Subcutaneous abdominal adipose tissue (tissue), 5 donors: Measurements from ENCODE around the gene BCAS3.

Source experiments
- H3K27ac ChIP-seq: one replicate; pipeline ENCODE4 v1.7.0; 2013; ENCODE audit warnings: low read depth, mild to moderate bottlenecking, inconsistent platforms, low read length, moderate library complexity
- H3K27me3 ChIP-seq, 5 donors: one replicate each; pipeline ENCODE4 v1.7.0; 2013; ENCODE audit warnings: low read length in 5 of 5, inconsistent platforms in 1 of 5; ENCODE audit not compliant: control insufficient read depth in 5 of 5, insufficient read depth in 4 of 5
- H3K36me3 ChIP-seq, 5 donors: one replicate each; pipeline ENCODE4 v1.7.0; 2013; ENCODE audit warnings: low read length in 5 of 5; ENCODE audit not compliant: control insufficient read depth in 5 of 5, insufficient read depth in 5 of 5
- H3K4me1 ChIP-seq, 5 donors: one replicate each; pipeline ENCODE4 v1.7.0; 2013; ENCODE audit warnings: low read length in 5 of 5, mild to moderate bottlenecking in 3 of 5, moderate library complexity in 1 of 5; ENCODE audit not compliant: control insufficient read depth in 5 of 5, insufficient read depth in 5 of 5
- H3K4me3 ChIP-seq, 5 donors: one replicate each; pipeline ENCODE4 v1.7.0; 2013; ENCODE audit warnings: low read length in 5 of 5, low read depth in 1 of 5
- H3K9ac ChIP-seq, 5 donors: one replicate each; pipeline ENCODE4 v1.7.0; 2013; ENCODE audit warnings: low read length in 5 of 5, mild to moderate bottlenecking in 4 of 5, moderate library complexity in 3 of 5
- H3K9me3 ChIP-seq, 5 donors: one replicate each; pipeline ENCODE4 v1.7.0; 2013; ENCODE audit warnings: low read length in 5 of 5; ENCODE audit not compliant: control insufficient read depth in 5 of 5
- donor health status: healthy.
- donor health status: healthy.
- donor health status: healthy.
- donor health status: healthy.
- donor health status: healthy.

Gene BCAS3

DNA sequence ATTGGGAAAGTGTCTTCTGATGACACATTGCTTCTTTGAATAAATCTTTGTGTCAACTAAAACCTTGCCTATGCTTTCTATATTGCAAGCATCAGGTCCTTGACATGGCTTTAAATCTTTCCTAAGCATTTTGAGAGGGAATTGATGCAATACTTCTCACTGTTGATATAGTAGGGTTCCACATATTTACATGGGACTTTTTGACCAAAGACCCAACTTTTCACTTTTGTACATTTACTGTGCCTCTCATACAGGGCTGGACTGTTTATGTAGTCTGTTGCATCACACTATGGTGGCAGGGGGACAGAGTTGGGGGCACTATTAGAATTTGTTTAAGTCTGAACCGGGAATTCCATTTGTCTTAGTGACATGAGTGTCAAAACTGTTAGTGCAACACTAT is 413.4 kb downstream of the BCAS3 start:
- H3K4me1 ChIP-seq, result no peaks in the 10 kb centered on the region

GRCh38 chr17:61097781-61098180 is 420.1 kb downstream of the BCAS3 start:
- Histone ChIP-seq H3K9me3 (no peaks in the 10 kb centered on the region), H3K4me1 (no peaks in the 10 kb centered on the region), H3K36me3 (no peaks in the 10 kb centered on the region), H3K4me3 (no peak overlapping the region), H3K9ac (no peak overlapping the region), H3K27ac (no peak overlapping the region), H3K27me3 (no peaks in the 10 kb centered on the region)

More for the DNA sequence above, 413.4 kb downstream of the BCAS3 start:
- H3K27me3 ChIP-seq, result no peaks in the 10 kb centered on the region
- H3K4me3 ChIP-seq, result no peak overlapping the region
- peaks cover 0 to 12% (median 0%) of the 10 kb centered on the region in 5 donors for H3K36me3 ChIP-seq
- H3K9me3 ChIP-seq, result peaks cover 0 to 10% (median 4%) of the 10 kb centered on the region in 5 donors
- H3K9ac ChIP-seq, result no peak overlapping the region
- no peak overlapping the region for H3K27ac ChIP-seq

- no peaks in the 10 kb centered on the region for H3K27me3 ChIP-seq
- H3K36me3 ChIP-seq, result no peaks in the 10 kb centered on the region
- no peak overlapping the region for H3K27ac ChIP-seq
- no peak overlapping the region for H3K4me3 ChIP-seq
- H3K9ac ChIP-seq, result no peak overlapping the region
- no peaks in the 10 kb centered on the region for H3K9me3 ChIP-seq
- no peaks in the 10 kb centered on the region for H3K4me1 ChIP-seq
Observed at GRCh38 chr17:61106354-61106753, 428.7 kb downstream of the BCAS3 start.

GRCh38 chr17:61116577-61116976 is 438.9 kb downstream of the BCAS3 start:
- H3K4me3 ChIP-seq, result no peak overlapping the region
- H3K9me3 ChIP-seq, result peaks cover 2 to 8% (median 4%) of the 10 kb centered on the region in 5 donors
- H3K27ac ChIP-seq, result no peak overlapping the region
- no peaks in the 10 kb centered on the region for H3K27me3 ChIP-seq
- H3K4me1 ChIP-seq, result no peaks in the 10 kb centered on the region
- no peaks in the 10 kb centered on the region for H3K36me3 ChIP-seq
- no peak overlapping the region for H3K9ac ChIP-seq

- H3K9ac ChIP-seq, result no peak overlapping the region
- H3K27ac ChIP-seq, result no peak overlapping the region
- no peaks in the 10 kb centered on the region for H3K4me1 ChIP-seq
- H3K27me3 ChIP-seq, result no peaks in the 10 kb centered on the region
- H3K4me3 ChIP-seq, result no peak overlapping the region
- H3K9me3 ChIP-seq, result peaks cover 2 to 8% (median 4%) of the 10 kb centered on the region in 5 donors
- H3K36me3 ChIP-seq, result no peaks in the 10 kb centered on the region
Observed at GRCh38 chr17:61117983-61118382, 440.3 kb downstream of the BCAS3 start.

GRCh38 chr17:61118871-61119270 is 441.2 kb downstream of the BCAS3 start:
- H3K36me3 ChIP-seq, result no peaks in the 10 kb centered on the region
- H3K27me3 ChIP-seq, result no peaks in the 10 kb centered on the region
- no peak overlapping the region for H3K4me3 ChIP-seq
- H3K4me1 ChIP-seq, result no peaks in the 10 kb centered on the region
- peaks cover 2 to 8% (median 4%) of the 10 kb centered on the region in 5 donors for H3K9me3 ChIP-seq
- H3K9ac ChIP-seq, result no peak overlapping the region
- H3K27ac ChIP-seq, result no peak overlapping the region

GRCh38 chr17:61122326-61122913 is 444.8 kb downstream of the BCAS3 start:
- Histone ChIP-seq H3K4me3 (no peak overlapping the region), H3K9me3 (no peaks in the 10 kb centered on the region), H3K9ac (no peak overlapping the region), H3K27me3 (no peaks in the 10 kb centered on the region), H3K36me3 (no peaks in the 10 kb centered on the region), H3K27ac (no peak overlapping the region), H3K4me1 (peaks cover 0 to 8% (median 0%) of the 10 kb centered on the region in 5 donors)

DNA sequence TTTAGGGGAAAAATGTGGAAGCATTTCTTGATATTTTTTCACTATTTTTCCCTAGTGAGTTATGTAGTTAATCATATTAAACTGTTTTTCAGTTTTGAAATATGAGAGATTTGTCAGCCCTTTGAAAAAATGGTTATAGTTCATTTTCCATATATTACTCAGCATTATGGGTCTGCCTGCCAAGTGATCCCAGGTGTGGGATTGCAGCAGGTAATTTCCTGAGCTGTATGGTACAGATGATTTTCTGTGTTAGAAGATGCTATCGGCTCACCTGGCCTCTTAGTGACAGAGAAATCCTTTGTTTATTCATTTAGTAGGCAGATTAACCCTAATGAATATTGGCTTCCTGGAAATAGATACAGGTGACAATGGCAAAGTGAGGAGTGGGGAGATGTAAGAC is 446.9 kb downstream of the BCAS3 start:
- Histone ChIP-seq H3K9ac (no peak overlapping the region), H3K4me1 (peaks cover 5 to 23% (median 10%) of the 10 kb centered on the region in 5 donors), H3K27me3 (no peaks in the 10 kb centered on the region), H3K27ac (no peak overlapping the region), H3K4me3 (no peak overlapping the region), H3K9me3 (no peaks in the 10 kb centered on the region), H3K36me3 (no peaks in the 10 kb centered on the region)

DNA sequence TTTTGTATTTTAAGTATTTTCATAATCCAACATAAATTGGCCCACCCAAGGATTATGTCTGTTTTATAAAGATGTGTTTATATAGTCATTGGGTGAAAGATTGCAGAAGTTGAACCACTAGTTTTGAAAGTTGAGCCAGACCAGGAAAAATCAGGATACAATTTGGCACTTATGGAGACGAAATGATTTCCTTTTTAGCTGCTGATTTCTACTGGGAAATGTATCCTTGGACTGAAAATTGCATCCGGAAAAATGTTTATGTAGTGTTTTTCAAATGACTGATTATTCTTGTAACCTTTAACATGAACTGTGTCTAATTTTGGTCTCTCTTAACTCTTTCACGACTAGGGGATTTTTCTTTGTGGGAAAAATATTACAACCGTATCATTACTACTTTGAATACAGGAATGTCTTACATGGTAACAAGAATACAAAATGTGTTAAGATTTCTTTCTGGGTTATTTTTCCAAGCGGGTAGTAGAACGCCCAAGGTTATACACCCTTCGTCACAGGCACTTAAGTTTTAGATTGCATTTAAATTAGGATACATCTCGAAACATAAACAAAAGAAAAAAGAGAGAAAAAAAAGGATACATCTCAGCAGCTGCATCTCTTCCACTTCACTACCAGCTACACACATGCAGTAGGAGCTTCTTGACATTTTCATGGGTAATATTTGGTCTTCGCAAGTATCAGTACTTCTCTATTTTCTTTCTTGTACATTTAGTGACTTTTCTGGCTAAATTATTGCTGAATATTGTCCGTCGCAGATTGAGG is 449.0 kb downstream of the BCAS3 start:
- Histone ChIP-seq H3K4me3 (no peak overlapping the region), H3K27me3 (no peaks in the 10 kb centered on the region), H3K9me3 (no peaks in the 10 kb centered on the region), H3K4me1 (peaks cover 5 to 24% (median 14%) of the 10 kb centered on the region in 5 donors), H3K9ac (no peak overlapping the region), H3K27ac (no peak overlapping the region), H3K36me3 (no peaks in the 10 kb centered on the region)

GRCh38 chr17:61127960-61128359 is 450.3 kb downstream of the BCAS3 start:
- Histone ChIP-seq H3K4me1 (peaks cover 5 to 24% (median 14%) of the 10 kb centered on the region in 5 donors), H3K9ac (no peak overlapping the region), H3K36me3 (no peaks in the 10 kb centered on the region), H3K4me3 (no peak overlapping the region), H3K27ac (peak overlapping the region; percentile 4), H3K9me3 (no peaks in the 10 kb centered on the region), H3K27me3 (no peaks in the 10 kb centered on the region)
